HepG2 (cell line): Measurements from ENCODE around the gene IRAK2. TPM values are rescaled to one million over a fixed set of nuclear protein-coding genes. Genes with fewer than 3 reads are reported as not detected.
A peak's percentile ranks its signal among the peaks of the same experiment; 100 is the strongest.

Experiments
- ATAC-seq: fragments of 200-7000 bp; cut with Tn5 transposase; 3 replicates; pipeline ENCODE4 v1.9.1; 2020; ENCODE audit warnings: mild to moderate bottlenecking, moderate library complexity
- BruUV-seq: library from RNA; stranded (reverse); fragments of 400-500 nt; replicated peaks from 2 replicates; lab custom pipeline; 2021; lab: Mats Ljungman, UMichigan
- CTCF ChIA-PET: fragments of 300-600 bp; formaldehyde crosslinking; extraction: SDS; loops from one replicate; lab custom pipeline; 2021; ENCODE audit warnings: low total read pairs, inconsistent platforms, low intra/inter-chr PET ratio; lab: Yijun Ruan, JAX
- POLR2A ChIA-PET: fragments of 350-600 bp; sonication (Branson Sonifier 250); formaldehyde crosslinking; loops from one replicate; lab custom pipeline; 2020; ENCODE audit warnings: antibody characterized with exemption, inconsistent platforms; lab: Yijun Ruan, JAX
- DNase-seq: peaks from one replicate; pipeline ENCODE4 v3.0.0-alpha.2; 2015; ENCODE audit warnings: low spot score
- FAIRE-seq: peaks from 3 replicates; lab custom pipeline; 2011; peaks lifted over from hg19 to GRCh38; lab: Jason Lieb, UNC
- H2AFZ ChIP-seq: one replicate; pipeline ENCODE4 v1.6.1; 2011; ENCODE audit warnings: low read length, inconsistent platforms
- H3K27ac ChIP-seq: fragments of 300-600 bp; 3 replicates; pipeline ENCODE4 v1.8.0; 2011; ENCODE audit warnings: mixed run types, mild to moderate bottlenecking, mixed read lengths, low read length, inconsistent platforms; ENCODE audit not compliant: insufficient read depth; ENCODE audit errors: extremely low read length
- H3K27me3 ChIP-seq, 2 experiments: fragments of 200-600 bp in 1 of 2; 2 replicates in 1 of 2; 3 replicates in 1 of 2; pipeline versions ENCODE4 v1.6.0 to v1.8.0; 2011; ENCODE audit warnings: low read length in 2 of 2, mild to moderate bottlenecking in 2 of 2, moderate library complexity in 2 of 2, inconsistent platforms in 1 of 2; ENCODE audit not compliant: insufficient read depth in 2 of 2, control insufficient read depth in 1 of 2
- H3K36me3 ChIP-seq, 2 experiments: fragments of 200-600 bp in 1 of 2; replicated peaks in 1 of 2; 2 replicates in 1 of 2; 3 replicates in 1 of 2; pipeline versions ENCODE4 v1.5.1 to v1.8.0; 2011; ENCODE audit warnings: low read length in 2 of 2, inconsistent platforms in 1 of 2; ENCODE audit not compliant: insufficient read depth in 2 of 2, control insufficient read depth in 1 of 2
- H3K4me1 ChIP-seq: 2 replicates; pipeline ENCODE4 v1.5.1; 2012; ENCODE audit warnings: low read length, inconsistent platforms; ENCODE audit not compliant: insufficient read depth
- H3K4me2 ChIP-seq: 2 replicates; pipeline ENCODE4 v1.6.0; 2011; ENCODE audit warnings: low read depth, low read length, inconsistent platforms
- H3K4me3 ChIP-seq, 3 experiments: fragments of 200-600 bp in 1 of 3; sonication (generic), shearing (Covaris generic) in 1 of 3; replicated peaks in 1 of 3; 2 replicates each; pipeline ENCODE4 v1.5.1; 2011 to 2016; ENCODE audit warnings: low read length in 3 of 3, inconsistent platforms in 2 of 3, low read depth in 2 of 3, mild to moderate bottlenecking in 2 of 3, control low read depth in 1 of 3, mixed read lengths in 1 of 3; ENCODE audit not compliant: insufficient read depth in 1 of 3
- H3K79me2 ChIP-seq: one replicate; pipeline ENCODE4 v1.6.1; 2011; ENCODE audit warnings: low read length, inconsistent platforms; ENCODE audit not compliant: insufficient read depth
- H3K9ac ChIP-seq: 2 replicates; pipeline ENCODE4 v1.6.0; 2011; ENCODE audit warnings: mild to moderate bottlenecking, low read depth, low read length, inconsistent platforms; ENCODE audit not compliant: insufficient read depth
- H3K9me3 ChIP-seq: 2 replicates; pipeline ENCODE4 v1.5.1; 2012; ENCODE audit warnings: mild to moderate bottlenecking, low read length
- H4K20me1 ChIP-seq: 2 replicates; pipeline ENCODE4 v1.6.0; 2011; ENCODE audit warnings: inconsistent platforms, mild to moderate bottlenecking, low read length, moderate library complexity; ENCODE audit not compliant: insufficient read depth
- ZNF629 ChIP-seq: sonication (generic); formaldehyde crosslinking; conservative IDR thresholded peaks from 2 replicates; pipeline ENCODE4 v1.5.0; 2020; ENCODE audit warnings: missing genetic modification reagents
- WGBS: methylation state at CpG from one replicate; pipeline ENCODE4 v1.1.6; 2017; ENCODE audit warnings: low lambda C conversion rate; 5-methylcytosine and 5-hydroxymethylcytosine counted together
- in situ Hi-C: cut with HindIII; loops from 2 replicates; pipeline ENCODE4 v1.10.0; 2017; ENCODE audit warnings: low pct_unique_long_range_greater_than_20kb; ENCODE audit not compliant: extremely low pct_ligation_motif_present
- intact Hi-C: fragments of 100-400 bp; cut with micrococcal nuclease; formaldehyde crosslinking; loops from one replicate; pipeline ENCODE4 v1.10.0; 2022; ENCODE audit not compliant: unreplicated experiment
- polyA plus RNA-seq, 8 experiments: library from polyadenylated mRNA; depleted of rRNA in 3 of 8; stranded (reverse) in 7 of 8; unstranded in 1 of 8; fragments of >200 nt; fragmentation: Illumina TruSeq in 4 of 8; extraction: Trizol in 4 of 8; gene quantifications; 2 replicates each; pipeline versions ENCODE4 v1.2.1 to v1.2.3, GENCODE V29; 2011 to 2016; ENCODE audit warnings: low read depth in 4 of 8, missing spikeins in 1 of 8, mixed read lengths in 1 of 8; ENCODE audit not compliant: insufficient read depth in 1 of 8
- total RNA-seq, 5 experiments: library from RNA; depleted of rRNA; stranded (reverse); fragments of >200 nt; fragmentation: Illumina TruSeq; extraction: Trizol; gene quantifications; 2 replicates each; pipeline ENCODE4 v1.2.3, GENCODE V29; 2016; ENCODE audit warnings: low read depth in 1 of 5
- TF ChIP-seq, protein P1 (sequence below): sonication (generic); formaldehyde crosslinking; IDR thresholded peaks from 2 replicates; pipeline ENCODE4 v1.4.0; 2020; ENCODE audit warnings: missing genetic modification reagents, borderline replicate concordance

Gene IRAK2
- total and polyA plus RNA-seq, 2 of the 13 experiments (the other 11 are each of a cell fraction or from before 2014, with no cell fraction given), result 13.1 to 23.3 TPM

DNA sequence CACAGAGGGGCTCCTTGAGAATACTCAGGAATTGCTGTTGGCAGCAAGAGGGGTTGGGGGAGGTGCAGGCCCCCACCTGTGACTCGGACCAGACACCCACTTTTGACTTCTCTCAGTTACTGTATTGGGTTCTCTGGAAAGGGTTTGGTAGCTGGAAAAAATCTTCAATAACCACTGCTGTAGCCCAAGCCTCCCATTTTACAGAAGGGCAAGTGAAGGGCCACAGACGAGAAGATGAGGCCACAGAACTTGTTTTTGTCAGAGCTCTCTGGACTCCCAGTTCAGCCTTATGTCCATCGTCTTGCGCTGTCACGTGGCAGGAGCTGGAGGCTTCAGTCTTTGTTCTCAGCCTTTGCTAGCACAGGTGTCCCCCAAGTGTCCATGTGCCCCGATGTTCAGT, 70.8 kb downstream of the IRAK2 start:
- H3K9ac ChIP-seq, result no peak overlapping the region
- H3K9me3 ChIP-seq, result no peaks in the 10 kb centered on the region
- DNase-seq (no peak), FAIRE-seq (no peak), ATAC-seq (no peak)
- H3K79me2 ChIP-seq, result no peaks in the 10 kb centered on the region
- no peak overlapping the region for H3K27ac ChIP-seq
- in situ Hi-C loops (no loop called here), intact Hi-C loops (no loop called here)
- H3K36me3 ChIP-seq, result peaks cover 28 to 55% of the 10 kb centered on the region in 2 experiments
- TF ChIP-seq, protein P1, sequence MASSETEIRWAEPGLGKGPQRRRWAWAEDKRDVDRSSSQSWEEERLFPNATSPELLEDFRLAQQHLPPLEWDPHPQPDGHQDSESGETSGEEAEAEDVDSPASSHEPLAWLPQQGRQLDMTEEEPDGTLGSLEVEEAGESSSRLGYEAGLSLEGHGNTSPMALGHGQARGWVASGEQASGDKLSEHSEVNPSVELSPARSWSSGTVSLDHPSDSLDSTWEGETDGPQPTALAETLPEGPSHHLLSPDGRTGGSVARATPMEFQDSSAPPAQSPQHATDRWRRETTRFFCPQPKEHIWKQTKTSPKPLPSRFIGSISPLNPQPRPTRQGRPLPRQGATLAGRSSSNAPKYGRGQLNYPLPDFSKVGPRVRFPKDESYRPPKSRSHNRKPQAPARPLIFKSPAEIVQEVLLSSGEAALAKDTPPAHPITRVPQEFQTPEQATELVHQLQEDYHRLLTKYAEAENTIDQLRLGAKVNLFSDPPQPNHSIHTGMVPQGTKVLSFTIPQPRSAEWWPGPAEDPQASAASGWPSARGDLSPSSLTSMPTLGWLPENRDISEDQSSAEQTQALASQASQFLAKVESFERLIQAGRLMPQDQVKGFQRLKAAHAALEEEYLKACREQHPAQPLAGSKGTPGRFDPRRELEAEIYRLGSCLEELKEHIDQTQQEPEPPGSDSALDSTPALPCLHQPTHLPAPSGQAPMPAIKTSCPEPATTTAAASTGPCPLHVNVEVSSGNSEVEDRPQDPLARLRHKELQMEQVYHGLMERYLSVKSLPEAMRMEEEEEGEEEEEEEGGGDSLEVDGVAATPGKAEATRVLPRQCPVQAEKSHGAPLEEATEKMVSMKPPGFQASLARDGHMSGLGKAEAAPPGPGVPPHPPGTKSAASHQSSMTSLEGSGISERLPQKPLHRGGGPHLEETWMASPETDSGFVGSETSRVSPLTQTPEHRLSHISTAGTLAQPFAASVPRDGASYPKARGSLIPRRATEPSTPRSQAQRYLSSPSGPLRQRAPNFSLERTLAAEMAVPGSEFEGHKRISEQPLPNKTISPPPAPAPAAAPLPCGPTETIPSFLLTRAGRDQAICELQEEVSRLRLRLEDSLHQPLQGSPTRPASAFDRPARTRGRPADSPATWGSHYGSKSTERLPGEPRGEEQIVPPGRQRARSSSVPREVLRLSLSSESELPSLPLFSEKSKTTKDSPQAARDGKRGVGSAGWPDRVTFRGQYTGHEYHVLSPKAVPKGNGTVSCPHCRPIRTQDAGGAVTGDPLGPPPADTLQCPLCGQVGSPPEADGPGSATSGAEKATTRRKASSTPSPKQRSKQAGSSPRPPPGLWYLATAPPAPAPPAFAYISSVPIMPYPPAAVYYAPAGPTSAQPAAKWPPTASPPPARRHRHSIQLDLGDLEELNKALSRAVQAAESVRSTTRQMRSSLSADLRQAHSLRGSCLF (CRISPR knock-in tag), result no peak
- peak; percentile 55 for TF ChIP-seq ZNF629
- 92% methylated on average over 6 of the region's 6 CpGs for WGBS
- H4K20me1 ChIP-seq, result no peaks in the 10 kb centered on the region
- H3K4me1 ChIP-seq, result no peaks in the 10 kb centered on the region
- H3K4me3 ChIP-seq, result no peak overlapping the region
- ChIA-PET POLR2A (no interaction called here), CTCF (no interaction called here)
- H3K27me3 ChIP-seq, result no peaks in the 10 kb centered on the region
- no peak overlapping the region for H2AFZ ChIP-seq
- H3K4me2 ChIP-seq, result no peak overlapping the region
- BruUV-seq, result no TSS peak
